GM12801 (cell line): Measurements from ENCODE around the gene CDC42BPA.

ENCODE experiments used
- TF ChIP-seq, protein P1 (sequence below): IDR thresholded peaks from one replicate; pipeline ENCODE4 v1.5.1; 2011; ENCODE audit warnings: control low read depth; ENCODE audit not compliant: insufficient read length; ENCODE audit errors: extremely low read depth

Gene CDC42BPA

DNA sequence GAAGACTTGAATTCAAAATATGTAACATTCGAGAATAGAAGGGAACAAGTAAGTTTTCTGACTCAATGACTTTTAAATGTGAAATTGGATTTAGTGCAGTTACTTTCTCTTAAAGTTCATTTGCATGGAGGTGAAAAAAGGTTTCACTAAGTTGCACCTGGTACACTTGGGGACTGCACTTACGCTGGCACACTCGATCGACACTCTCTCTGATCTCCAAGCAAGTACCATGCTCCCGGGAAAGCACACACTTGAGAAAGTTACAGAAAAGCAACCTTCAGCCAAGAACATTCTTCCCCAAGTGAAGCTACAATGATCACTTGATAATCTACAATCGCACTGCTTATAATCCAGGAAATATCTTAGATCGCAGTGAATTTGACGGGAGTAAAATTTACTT is 315.1 kb downstream of the CDC42BPA start:
- TF ChIP-seq, protein P1, sequence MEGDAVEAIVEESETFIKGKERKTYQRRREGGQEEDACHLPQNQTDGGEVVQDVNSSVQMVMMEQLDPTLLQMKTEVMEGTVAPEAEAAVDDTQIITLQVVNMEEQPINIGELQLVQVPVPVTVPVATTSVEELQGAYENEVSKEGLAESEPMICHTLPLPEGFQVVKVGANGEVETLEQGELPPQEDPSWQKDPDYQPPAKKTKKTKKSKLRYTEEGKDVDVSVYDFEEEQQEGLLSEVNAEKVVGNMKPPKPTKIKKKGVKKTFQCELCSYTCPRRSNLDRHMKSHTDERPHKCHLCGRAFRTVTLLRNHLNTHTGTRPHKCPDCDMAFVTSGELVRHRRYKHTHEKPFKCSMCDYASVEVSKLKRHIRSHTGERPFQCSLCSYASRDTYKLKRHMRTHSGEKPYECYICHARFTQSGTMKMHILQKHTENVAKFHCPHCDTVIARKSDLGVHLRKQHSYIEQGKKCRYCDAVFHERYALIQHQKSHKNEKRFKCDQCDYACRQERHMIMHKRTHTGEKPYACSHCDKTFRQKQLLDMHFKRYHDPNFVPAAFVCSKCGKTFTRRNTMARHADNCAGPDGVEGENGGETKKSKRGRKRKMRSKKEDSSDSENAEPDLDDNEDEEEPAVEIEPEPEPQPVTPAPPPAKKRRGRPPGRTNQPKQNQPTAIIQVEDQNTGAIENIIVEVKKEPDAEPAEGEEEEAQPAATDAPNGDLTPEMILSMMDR: no peak

DNA sequence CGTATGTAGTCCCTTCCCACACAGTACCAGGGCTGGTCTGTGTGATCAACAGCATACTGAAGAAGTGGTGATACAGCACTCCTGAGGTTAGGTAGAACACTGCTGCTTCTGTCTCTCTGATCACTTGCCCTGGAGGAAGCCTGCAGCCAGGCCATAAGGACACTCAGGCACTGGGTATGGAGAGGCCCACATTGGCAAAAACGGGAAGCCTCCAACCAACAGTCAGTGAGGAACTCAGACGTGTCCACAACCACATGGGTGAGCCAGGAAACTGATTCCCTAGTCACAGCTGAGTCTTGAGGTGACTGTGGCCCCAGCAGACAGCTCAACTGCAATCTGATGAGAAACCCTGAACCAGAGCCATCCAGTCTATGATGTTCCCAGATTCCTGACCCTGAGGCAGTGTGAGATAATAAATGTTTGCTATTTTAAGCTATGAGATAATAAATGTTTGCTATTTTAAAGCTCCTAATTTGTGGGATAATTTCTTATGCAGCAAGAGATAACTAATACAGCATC is 315.7 kb downstream of the CDC42BPA start:
- TF ChIP-seq, protein P1: no peak

DNA sequence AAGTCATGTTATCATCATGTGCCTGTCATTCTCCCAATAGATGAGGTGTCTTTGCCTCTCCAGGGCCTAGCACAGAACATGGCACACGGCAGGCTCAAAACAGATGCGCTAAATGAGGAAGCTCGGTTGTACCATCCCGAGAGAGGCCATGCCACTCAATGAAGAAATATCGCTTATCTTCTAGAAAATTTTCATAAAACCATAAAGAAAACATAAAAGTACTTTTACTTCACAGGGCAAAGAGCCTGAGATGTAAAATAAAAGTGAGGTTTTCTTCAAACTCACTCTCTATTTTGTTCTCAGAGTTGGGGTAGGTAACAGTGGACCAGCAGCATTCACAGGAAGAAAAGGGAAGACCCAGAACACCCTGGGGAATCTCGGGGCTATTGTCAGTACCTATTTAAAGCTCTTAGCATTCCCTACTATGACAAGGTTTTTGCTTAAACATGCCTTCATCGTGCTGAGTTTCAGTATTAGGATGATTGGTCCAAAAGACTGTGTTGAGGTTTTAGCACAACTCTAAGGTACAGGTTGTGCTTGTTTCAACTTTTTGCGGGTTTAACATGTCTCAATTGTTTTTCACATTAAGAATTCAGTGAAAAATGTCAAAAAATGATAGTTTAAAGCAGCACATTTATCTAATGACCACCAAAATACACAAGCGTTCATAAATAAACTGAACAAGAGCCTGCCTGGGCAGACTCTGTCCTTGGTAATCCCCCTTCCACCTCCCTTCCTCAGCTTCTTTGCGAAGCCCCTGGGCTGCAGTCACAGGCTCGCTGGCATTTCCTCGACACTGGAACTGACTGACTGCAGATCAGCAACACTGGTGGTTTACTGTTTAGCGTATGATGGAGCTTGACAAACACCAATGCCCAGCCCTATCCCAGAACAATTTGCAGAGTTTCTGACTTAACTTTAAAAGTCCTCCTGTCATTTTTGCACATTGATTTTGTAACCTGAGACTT is 322.6 kb downstream of the CDC42BPA start:
- TF ChIP-seq, protein P1: no peak

- TF ChIP-seq, protein P1: no peak
Measured at GRCh38 chr1:226994586-226995364, 323.5 kb downstream of the CDC42BPA start.

DNA sequence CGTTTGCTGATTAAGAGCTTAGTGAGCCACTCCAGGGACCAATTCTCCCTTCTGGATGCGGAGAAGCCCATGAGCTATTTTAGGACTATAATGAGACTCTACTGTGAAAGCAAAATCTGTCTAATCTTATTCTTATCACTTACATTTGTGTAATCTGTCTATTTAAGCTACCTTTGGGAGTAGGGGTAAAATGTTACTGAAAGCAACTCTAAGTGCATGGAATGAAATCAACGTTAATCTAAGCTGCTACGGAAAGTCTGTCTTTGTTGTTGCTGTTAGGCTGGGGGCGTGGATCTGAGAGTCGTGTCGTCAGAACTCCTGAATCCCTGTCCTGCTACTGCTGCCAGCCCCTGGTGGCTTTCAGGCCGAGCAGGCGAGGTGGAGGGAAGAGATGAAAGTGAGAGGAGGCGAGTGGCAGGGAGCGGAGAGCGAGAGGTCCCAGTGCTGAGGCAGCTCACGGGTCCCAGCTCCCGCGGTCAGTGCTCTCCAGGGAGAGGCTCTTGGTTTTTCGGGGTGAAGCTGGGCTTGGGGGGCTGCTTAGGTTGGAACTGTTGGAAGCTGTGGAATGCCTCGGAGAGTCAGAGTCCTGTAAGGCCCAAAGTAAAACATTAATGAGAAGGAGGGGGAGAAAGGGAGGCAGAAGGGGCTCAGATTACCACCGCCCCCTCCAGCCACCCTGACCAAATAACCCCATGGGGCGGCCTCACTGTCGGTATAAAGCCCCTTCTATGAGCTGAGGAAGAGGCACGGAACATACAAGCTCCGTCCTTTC is 324.3 kb downstream of the CDC42BPA start:
- TF ChIP-seq, protein P1: no peak

DNA sequence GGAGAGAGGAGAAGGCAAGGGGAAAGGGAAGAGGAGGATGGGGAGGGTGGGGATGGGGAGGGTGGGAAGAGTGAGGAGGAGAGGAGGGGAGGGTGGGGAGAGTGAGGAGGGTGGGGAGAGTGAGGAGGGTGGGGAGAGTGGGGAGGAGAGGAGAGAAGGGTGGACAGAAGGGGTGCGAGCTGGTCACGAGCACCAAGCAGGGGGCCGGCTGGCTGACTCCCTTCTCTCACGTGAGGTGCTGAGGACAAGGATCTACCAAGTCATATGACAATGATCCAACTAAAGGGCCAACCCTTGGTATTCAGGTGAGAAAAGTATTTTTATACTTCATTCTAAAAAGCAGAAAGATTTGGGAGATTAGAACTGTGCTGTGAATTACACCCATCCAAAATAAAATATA is 326.4 kb downstream of the CDC42BPA start:
- TF ChIP-seq, protein P1: no peak
